K562 (cell line): ENCODE data around the gene PRDX6. TPM values are rescaled to one million over a fixed set of nuclear protein-coding genes. Genes with fewer than 3 reads are reported as not detected.

Experiments
- ATF6 ChIP-seq: sonication (generic); formaldehyde crosslinking; IDR thresholded peaks from 2 replicates; pipeline ENCODE4 v1.4.0; 2020; ENCODE audit warnings: mild to moderate bottlenecking, missing genetic modification reagents
- CHD4 ChIP-seq: fragments of 200-600 bp; sonication (generic); IDR thresholded peaks from 3 replicates; pipeline ENCODE4 v1.6.1; 2012; ENCODE audit warnings: low read depth, mild to moderate bottlenecking, mixed read lengths, low read length, inconsistent platforms; ENCODE audit not compliant: insufficient read depth, insufficient replicate concordance, poor library complexity, severe bottlenecking
- EZH2 ChIP-seq: IDR thresholded peaks from 2 replicates; pipeline ENCODE4 v1.6.1; 2012; ENCODE audit warnings: low read depth, mild to moderate bottlenecking, inconsistent platforms, low read length, borderline replicate concordance
- HEY1 ChIP-seq: fragments of 250-450 bp; sonication (Bioruptor Pico); IDR thresholded peaks from 2 replicates; pipeline ENCODE4 v1.5.0; 2020; ENCODE audit warnings: mild to moderate bottlenecking, moderate library complexity, borderline replicate concordance
- IRF1 ChIP-seq: sonication (generic); formaldehyde crosslinking; IDR thresholded peaks from 2 replicates; pipeline ENCODE4 v1.8.0; 2022; ENCODE audit warnings: missing genetic modification reagents, mild to moderate bottlenecking, borderline replicate concordance
- KAT2B ChIP-seq: IDR thresholded peaks from one replicate; pipeline ENCODE4 v1.6.1; 2012; ENCODE audit warnings: low read depth, mild to moderate bottlenecking, control low read depth, inconsistent platforms, low read length, moderate library complexity
- KAT7 ChIP-seq: sonication (generic); formaldehyde crosslinking; IDR thresholded peaks from 2 replicates; pipeline ENCODE4 v1.8.0; 2022; ENCODE audit warnings: missing genetic modification reagents, mild to moderate bottlenecking, borderline replicate concordance
- MTA3 ChIP-seq: fragments of 450-650 bp; formaldehyde crosslinking; IDR thresholded peaks from 2 replicates; pipeline ENCODE4 v1.6.1; 2017; ENCODE audit warnings: mild to moderate bottlenecking, borderline replicate concordance
- PHTF2 ChIP-seq: fragments of 250-450 bp; sonication (Bioruptor Pico); IDR thresholded peaks from 2 replicates; pipeline ENCODE4 v1.5.0; 2021; ENCODE audit warnings: mild to moderate bottlenecking
- POLR3G ChIP-seq: IDR thresholded peaks from 2 replicates; pipeline ENCODE4 v1.6.1; 2011; ENCODE audit not compliant: insufficient read length, insufficient replicate concordance; ENCODE audit errors: extremely low read depth
- PRMT5 ChIP-seq: sonication (generic); formaldehyde crosslinking; IDR thresholded peaks from 2 replicates; pipeline ENCODE4 v1.5.0; 2020; ENCODE audit warnings: missing genetic modification reagents
- PYGO2 ChIP-seq: fragments of 450-650 bp; IDR thresholded peaks from 2 replicates; pipeline ENCODE4 v1.6.1; 2016; ENCODE audit warnings: mild to moderate bottlenecking, missing genetic modification characterization, moderate library complexity, missing compliant biosample characterization
- SLC30A9 ChIP-seq: fragments of 250-450 bp; sonication (Bioruptor Pico); IDR thresholded peaks from 2 replicates; pipeline ENCODE4 v1.8.0; 2022; ENCODE audit warnings: mild to moderate bottlenecking, moderate library complexity
- SMARCE1 ChIP-seq: fragments of 450-650 bp; IDR thresholded peaks from 2 replicates; pipeline ENCODE4 v1.7.1; 2016; ENCODE audit warnings: mild to moderate bottlenecking
- SPI1 ChIP-seq: IDR thresholded peaks from 2 replicates; pipeline ENCODE4 v1.6.1; 2011; ENCODE audit warnings: low read depth, low read length, control low read depth, borderline replicate concordance
- TEAD2 ChIP-seq: fragments of 450-650 bp; IDR thresholded peaks from 2 replicates; pipeline ENCODE4 v1.6.1; 2016; ENCODE audit warnings: missing genetic modification characterization, control low read depth, missing compliant biosample characterization
- ZKSCAN1 ChIP-seq: fragments of 150-350 bp; IDR thresholded peaks from 2 replicates; pipeline ENCODE4 v1.6.1; 2016; ENCODE audit warnings: low read depth, low read length
- ZNF282 ChIP-seq: sonication (generic); formaldehyde crosslinking; IDR thresholded peaks from 2 replicates; pipeline ENCODE4 v1.8.1; 2023; ENCODE audit warnings: missing genetic modification reagents
- polyA plus RNA-seq, 8 experiments: library from polyadenylated mRNA; depleted of rRNA in 4 of 8; stranded (reverse) in 5 of 8; unstranded in 3 of 8; fragments of >200 nt; fragmentation: Nextera tagmentation in 2 of 8; fragmentation: Illumina TruSeq in 1 of 8; extraction: Ambion mirVana in 2 of 8; extraction: Trizol in 1 of 8; gene quantifications; 2 replicates each; pipeline versions ENCODE4 v1.2.1 to v1.2.3, GENCODE V29; 2011 to 2014; ENCODE audit warnings: inconsistent platforms in 1 of 8, missing spikeins in 1 of 8
- total RNA-seq, 7 experiments: library from RNA; depleted of rRNA in 6 of 7; stranded (reverse); fragments of >200 nt in 6 of 7; fragmentation: Illumina TruSeq in 2 of 7; extraction: Trizol in 2 of 7; gene quantifications; 2 replicates each; pipeline versions ENCODE4 v1.2.1 to v1.2.3, GENCODE V29; 2011 to 2021; ENCODE audit warnings: low replicate concordance in 1 of 7
- TF ChIP-seq, protein P1 (sequence below): sonication (generic); formaldehyde crosslinking; IDR thresholded peaks from 2 replicates; pipeline ENCODE4 v1.8.0; 2022; ENCODE audit warnings: missing genetic modification reagents, mild to moderate bottlenecking, moderate library complexity, borderline replicate concordance
- TF ChIP-seq, protein P2 (sequence below), 2 experiments: IDR thresholded peaks; 2 replicates each; pipeline ENCODE4 v1.6.1; 2011; ENCODE audit warnings: borderline replicate concordance in 1 of 2, control low read depth in 1 of 2, low read depth in 1 of 2, low read length in 1 of 2, mild to moderate bottlenecking in 1 of 2, mixed read lengths in 1 of 2, moderate library complexity in 1 of 2; ENCODE audit not compliant: insufficient read depth in 1 of 2, insufficient read length in 1 of 2, poor library complexity in 1 of 2, severe bottlenecking in 1 of 2; ENCODE audit errors: extremely low read depth in 1 of 2
- TF ChIP-seq, protein P3 (sequence below), 2 experiments: fragments of 450-650 bp in 1 of 2; sonication (generic) in 1 of 2; formaldehyde crosslinking; conservative IDR thresholded peaks; 2 replicates each; pipeline versions ENCODE4 v1.4.0 to v1.8.1; 2020 to 2022; ENCODE audit warnings: mild to moderate bottlenecking in 1 of 2, missing genetic modification reagents in 1 of 2

Gene PRDX6
- total and polyA plus RNA-seq, 9 of the 15 experiments (the other 6 are each of a cell fraction or from before 2014, with no cell fraction given) = 277 to 1,082 (median 610) TPM

GRCh38 chr1:173477286-173478093 is at the start of gene PRDX6 (continued):
- TF ChIP-seq, protein P1, sequence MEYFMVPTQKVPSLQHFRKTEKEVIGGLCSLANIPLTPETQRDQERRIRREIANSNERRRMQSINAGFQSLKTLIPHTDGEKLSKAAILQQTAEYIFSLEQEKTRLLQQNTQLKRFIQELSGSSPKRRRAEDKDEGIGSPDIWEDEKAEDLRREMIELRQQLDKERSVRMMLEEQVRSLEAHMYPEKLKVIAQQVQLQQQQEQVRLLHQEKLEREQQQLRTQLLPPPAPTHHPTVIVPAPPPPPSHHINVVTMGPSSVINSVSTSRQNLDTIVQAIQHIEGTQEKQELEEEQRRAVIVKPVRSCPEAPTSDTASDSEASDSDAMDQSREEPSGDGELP (CRISPR knock-in tag) = peak; percentile 52
- TF ChIP-seq, protein P2, sequence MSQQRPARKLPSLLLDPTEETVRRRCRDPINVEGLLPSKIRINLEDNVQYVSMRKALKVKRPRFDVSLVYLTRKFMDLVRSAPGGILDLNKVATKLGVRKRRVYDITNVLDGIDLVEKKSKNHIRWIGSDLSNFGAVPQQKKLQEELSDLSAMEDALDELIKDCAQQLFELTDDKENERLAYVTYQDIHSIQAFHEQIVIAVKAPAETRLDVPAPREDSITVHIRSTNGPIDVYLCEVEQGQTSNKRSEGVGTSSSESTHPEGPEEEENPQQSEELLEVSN (IDR thresholded peaks at IDR 0.05; ENCODE audit: borderline replicate concordance in 1 of 2, extremely low read depth in 1 of 2, insufficient read depth in 1 of 2, insufficient read length in 1 of 2, low read depth in 1 of 2, low read length in 1 of 2, poor library complexity in 1 of 2, severe bottlenecking in 1 of 2) = peak; percentile 10 to 64
- no peak for TF ChIP-seq SPI1
- TF ChIP-seq PYGO2 (tag) = no peak
- no peak for TF ChIP-seq EZH2
- peak; percentile 78; the same call in 1 of the 2 replicates for TF ChIP-seq MTA3
- peak; percentile 40 for TF ChIP-seq SMARCE1
- TF ChIP-seq PRMT5 (CRISPR knock-in tag) = no peak
- no peak for TF ChIP-seq POLR3G
- no peak for TF ChIP-seq HEY1 (CRISPR knock-in tag)
- no peak for TF ChIP-seq CHD4
- TF ChIP-seq PHTF2 = 0 out of 2 replicates have a peak, but pooled peaks have one; percentile 21
- TF ChIP-seq KAT2B = no peak
- TF ChIP-seq IRF1 (CRISPR knock-in tag) = no peak
- TF ChIP-seq SLC30A9 (CRISPR knock-in tag) = no peak
- TF ChIP-seq KAT7 (CRISPR knock-in tag) = peak; percentile 86; the same call in 1 of the 2 replicates
- peak; percentile 9; the same call in 1 of the 2 replicates for TF ChIP-seq ATF6 (CRISPR knock-in tag)
- no peak for TF ChIP-seq TEAD2 (tag)
- TF ChIP-seq ZKSCAN1 = no peak
- TF ChIP-seq, protein P3, sequence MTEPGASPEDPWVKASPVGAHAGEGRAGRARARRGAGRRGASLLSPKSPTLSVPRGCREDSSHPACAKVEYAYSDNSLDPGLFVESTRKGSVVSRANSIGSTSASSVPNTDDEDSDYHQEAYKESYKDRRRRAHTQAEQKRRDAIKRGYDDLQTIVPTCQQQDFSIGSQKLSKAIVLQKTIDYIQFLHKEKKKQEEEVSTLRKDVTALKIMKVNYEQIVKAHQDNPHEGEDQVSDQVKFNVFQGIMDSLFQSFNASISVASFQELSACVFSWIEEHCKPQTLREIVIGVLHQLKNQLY (CRISPR knock-in tag; conservative IDR thresholded peaks at IDR 0.05) = no peak; a peak in 1 of 4 replicates
- TF ChIP-seq ZNF282 = 0 out of 2 replicates have a peak, but pooled peaks have one; percentile 32
